ENCODE data around the gene PRKCD.

DNA sequence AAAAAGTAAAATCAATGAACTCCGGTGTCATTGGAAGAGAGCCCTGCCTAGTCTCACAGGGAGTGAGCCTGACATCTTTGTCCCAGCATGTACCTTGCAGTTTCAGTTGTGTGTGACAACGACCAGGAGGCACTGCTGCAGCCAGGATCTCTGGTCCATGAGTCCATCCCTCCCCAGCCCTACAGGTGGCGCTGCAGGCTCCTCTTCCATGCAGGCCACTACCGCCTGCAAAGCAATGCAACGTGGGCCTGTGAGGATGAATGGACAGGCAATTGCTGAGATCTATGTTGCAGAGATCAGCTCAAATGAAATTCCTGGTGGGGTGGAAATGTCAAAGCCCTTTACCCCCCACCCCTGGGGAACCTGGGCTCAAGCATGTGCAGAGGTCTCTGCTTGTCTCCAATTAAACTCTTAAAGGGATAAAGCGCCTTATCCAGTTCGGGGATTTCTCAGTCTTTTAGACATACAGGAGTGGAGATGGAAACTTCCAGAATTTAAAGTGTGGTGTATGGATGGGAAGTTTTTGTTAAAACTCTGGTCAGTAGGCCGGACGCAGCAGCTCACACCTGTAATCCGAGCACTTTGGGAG lies 59.0 kb downstream of the PRKCD start:
- TF ChIP-seq, protein P1, sequence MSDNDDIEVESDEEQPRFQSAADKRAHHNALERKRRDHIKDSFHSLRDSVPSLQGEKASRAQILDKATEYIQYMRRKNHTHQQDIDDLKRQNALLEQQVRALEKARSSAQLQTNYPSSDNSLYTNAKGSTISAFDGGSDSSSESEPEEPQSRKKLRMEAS (IDR thresholded peaks at IDR 0.05; ENCODE audit: low read depth, low read length): peak; percentile 87
- TF ChIP-seq, protein P2, sequence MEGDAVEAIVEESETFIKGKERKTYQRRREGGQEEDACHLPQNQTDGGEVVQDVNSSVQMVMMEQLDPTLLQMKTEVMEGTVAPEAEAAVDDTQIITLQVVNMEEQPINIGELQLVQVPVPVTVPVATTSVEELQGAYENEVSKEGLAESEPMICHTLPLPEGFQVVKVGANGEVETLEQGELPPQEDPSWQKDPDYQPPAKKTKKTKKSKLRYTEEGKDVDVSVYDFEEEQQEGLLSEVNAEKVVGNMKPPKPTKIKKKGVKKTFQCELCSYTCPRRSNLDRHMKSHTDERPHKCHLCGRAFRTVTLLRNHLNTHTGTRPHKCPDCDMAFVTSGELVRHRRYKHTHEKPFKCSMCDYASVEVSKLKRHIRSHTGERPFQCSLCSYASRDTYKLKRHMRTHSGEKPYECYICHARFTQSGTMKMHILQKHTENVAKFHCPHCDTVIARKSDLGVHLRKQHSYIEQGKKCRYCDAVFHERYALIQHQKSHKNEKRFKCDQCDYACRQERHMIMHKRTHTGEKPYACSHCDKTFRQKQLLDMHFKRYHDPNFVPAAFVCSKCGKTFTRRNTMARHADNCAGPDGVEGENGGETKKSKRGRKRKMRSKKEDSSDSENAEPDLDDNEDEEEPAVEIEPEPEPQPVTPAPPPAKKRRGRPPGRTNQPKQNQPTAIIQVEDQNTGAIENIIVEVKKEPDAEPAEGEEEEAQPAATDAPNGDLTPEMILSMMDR (IDR thresholded peaks at IDR 0.05; ENCODE audit: low read depth, low read length): peak; percentile 93
- peak; percentile 74 for TF ChIP-seq MYC (IDR thresholded peaks at IDR 0.05; ENCODE audit: low read depth, low read length)

Measured in NB4 (cell line).